ENCODE results near the gene SCT. TPM values are rescaled to one million over a fixed set of nuclear protein-coding genes. Genes with fewer than 3 reads are reported as not detected.

The SCT gene
- total and polyA plus RNA-seq, 2 of the 4 experiments (the other 2 are of a cell fraction): not detected

DNA sequence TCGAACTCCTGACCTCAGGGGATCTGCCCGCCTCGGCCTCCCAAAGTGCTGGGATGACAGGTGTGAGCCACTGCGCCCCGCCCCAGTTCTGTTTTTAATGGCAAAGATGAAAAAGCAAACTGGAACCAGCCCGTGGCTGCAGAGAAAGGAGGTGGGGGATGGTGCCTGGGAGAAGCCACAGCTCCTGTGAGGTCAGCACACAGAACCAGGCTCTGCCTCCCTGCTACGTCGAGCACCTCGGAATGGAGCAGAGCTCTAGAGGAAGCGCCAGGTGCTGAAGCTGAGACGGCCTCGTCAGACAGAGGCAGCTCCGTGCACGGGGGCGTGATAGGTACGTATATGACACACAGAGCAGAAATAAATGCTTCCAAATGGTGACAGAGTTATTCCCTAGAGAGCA, 18.6 kb upstream of the SCT start:
- TF ChIP-seq, protein P1, sequence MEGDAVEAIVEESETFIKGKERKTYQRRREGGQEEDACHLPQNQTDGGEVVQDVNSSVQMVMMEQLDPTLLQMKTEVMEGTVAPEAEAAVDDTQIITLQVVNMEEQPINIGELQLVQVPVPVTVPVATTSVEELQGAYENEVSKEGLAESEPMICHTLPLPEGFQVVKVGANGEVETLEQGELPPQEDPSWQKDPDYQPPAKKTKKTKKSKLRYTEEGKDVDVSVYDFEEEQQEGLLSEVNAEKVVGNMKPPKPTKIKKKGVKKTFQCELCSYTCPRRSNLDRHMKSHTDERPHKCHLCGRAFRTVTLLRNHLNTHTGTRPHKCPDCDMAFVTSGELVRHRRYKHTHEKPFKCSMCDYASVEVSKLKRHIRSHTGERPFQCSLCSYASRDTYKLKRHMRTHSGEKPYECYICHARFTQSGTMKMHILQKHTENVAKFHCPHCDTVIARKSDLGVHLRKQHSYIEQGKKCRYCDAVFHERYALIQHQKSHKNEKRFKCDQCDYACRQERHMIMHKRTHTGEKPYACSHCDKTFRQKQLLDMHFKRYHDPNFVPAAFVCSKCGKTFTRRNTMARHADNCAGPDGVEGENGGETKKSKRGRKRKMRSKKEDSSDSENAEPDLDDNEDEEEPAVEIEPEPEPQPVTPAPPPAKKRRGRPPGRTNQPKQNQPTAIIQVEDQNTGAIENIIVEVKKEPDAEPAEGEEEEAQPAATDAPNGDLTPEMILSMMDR (conservative IDR thresholded peaks at IDR 0.05; ENCODE audit: low read depth, low read length): no peak
- TF ChIP-seq SMC3 (IDR thresholded peaks at IDR 0.05; ENCODE audit: low read depth, low read length): no peak
- no peak for TF ChIP-seq POLR2A (IDR thresholded peaks at IDR 0.05; ENCODE audit: low read depth, low read length)
- TF ChIP-seq RAD21 (IDR thresholded peaks at IDR 0.05; ENCODE audit: low read length): no peak
- in situ Hi-C loops (cut with MboI; ENCODE audit: low sequenced_read_pairs): no loop called here
- Histone ChIP-seq H3K27ac (ENCODE audit: insufficient read depth, low read length) (no peak overlapping the region), H4K91ac (ENCODE audit: insufficient read depth, low read depth, low read length) (no peak overlapping the region), H2AK9ac (replicated peaks; ENCODE audit: low read depth, low read length, poor library complexity) (no peak overlapping the region), H3K9me1 (ENCODE audit: insufficient read depth, low read length) (no peaks in the 10 kb centered on the region), H2BK5ac (ENCODE audit: low read depth, low read length, poor library complexity, severe bottlenecking) (no peak overlapping the region), H3K9ac (ENCODE audit: low read depth, low read length) (no peak overlapping the region), H3K4me3 (ENCODE audit: insufficient read depth, low read depth, low read length) (no peak overlapping the region), H3K4me1 (ENCODE audit: control insufficient read depth, insufficient read depth, low read length) (peaks cover 1% of the 10 kb centered on the region), H2BK20ac (ENCODE audit: low read depth, low read length) (no peak overlapping the region), H3K56ac (ENCODE audit: extremely low read depth, insufficient read depth, low read length) (no peak overlapping the region), H3K23ac (ENCODE audit: low read depth, low read length) (no peak overlapping the region), H3K79me1 (ENCODE audit: low read depth in 1 of 2, low read length in 2 of 2) (no peaks in the 10 kb centered on the region; a peak in 1 of 4 replicates), H3K14ac (replicated peaks; ENCODE audit: low read depth, low read length) (no peak overlapping the region), H2AFZ (replicated peaks; ENCODE audit: low read length, poor library complexity) (no peak overlapping the region), H4K8ac (ENCODE audit: low read depth in 2 of 2, low read length in 2 of 2) (no peak overlapping the region), H2BK120ac (ENCODE audit: low read depth, low read length) (no peak overlapping the region), H4K5ac (ENCODE audit: low read depth, low read length) (no peak overlapping the region), H4K20me1 (ENCODE audit: insufficient read depth, low read length) (peaks cover 6% of the 10 kb centered on the region; the same call in 1 of the 2 replicates), H2AK5ac (ENCODE audit: low read depth, low read length) (no peak overlapping the region), H3K18ac (ENCODE audit: low read depth, low read length) (no peak overlapping the region), H3K4ac (ENCODE audit: low read depth, low read length) (no peak overlapping the region), H2BK15ac (ENCODE audit: low read depth, low read length) (no peak overlapping the region), H3K4me2 (ENCODE audit: low read depth, low read length) (no peak overlapping the region), H3K27me3 (ENCODE audit: control insufficient read depth, insufficient read depth, low read length) (no peaks in the 10 kb centered on the region), H3K9me3 (ENCODE audit: control insufficient read depth, insufficient read depth, low read length) (no peaks in the 10 kb centered on the region), H3K36me3 (ENCODE audit: control insufficient read depth, insufficient read depth, low read length) (peaks cover 23% of the 10 kb centered on the region)
- intact Hi-C loops (cut with micrococcal nuclease): no loop called here
- no peak for ATAC-seq (ENCODE audit: low read depth)
- ChIA-PET CTCF (no interaction called here), POLR2A (ENCODE audit: unreplicated experiment) (no interaction called here)
- BruUV-seq (replicated peaks): no TSS peak
- 97% methylated on average over 9 of the region's 16 CpGs; no CpG with 5 or more reads in 1 of the 2 experiments for WGBS, 2 experiments (ENCODE audit: extremely low coverage in 2 of 2, insufficient read length in 1 of 2)
- dilution Hi-C loops (cut with HindIII; ENCODE audit: low sequenced_read_pairs, unreplicated experiment): no loop called here
- DNase-seq: no peak

Measured in IMR-90 (cell line).